Stimulated activated CD4-positive, alpha-beta T cell treated with anti-CD3 and anti-CD28 coated beads, Interleukin-4, amount 100 ng/mL, for 4 hours (primary cell): Measurements from ENCODE around the gene ERVK3-1.
A peak's percentile ranks its signal among the peaks of the same experiment; 100 is the strongest.
"Not testable (repeated sequence)": the region's sequence is repeated elsewhere in the genome, so short reads cannot be mapped to it uniquely, and the experiment has no call there.

Experiments
- DNase-seq, 2 experiments: peaks; one replicate each; pipeline ENCODE4 v3.0.0-alpha.2; 2020

ERVK3-1 gene, protein sequence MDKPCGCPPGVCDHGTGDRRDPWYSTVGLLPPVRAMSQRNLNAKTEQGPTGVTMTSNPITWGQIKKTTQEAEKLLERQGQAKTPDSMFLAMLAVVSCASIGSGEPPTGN

DNA sequence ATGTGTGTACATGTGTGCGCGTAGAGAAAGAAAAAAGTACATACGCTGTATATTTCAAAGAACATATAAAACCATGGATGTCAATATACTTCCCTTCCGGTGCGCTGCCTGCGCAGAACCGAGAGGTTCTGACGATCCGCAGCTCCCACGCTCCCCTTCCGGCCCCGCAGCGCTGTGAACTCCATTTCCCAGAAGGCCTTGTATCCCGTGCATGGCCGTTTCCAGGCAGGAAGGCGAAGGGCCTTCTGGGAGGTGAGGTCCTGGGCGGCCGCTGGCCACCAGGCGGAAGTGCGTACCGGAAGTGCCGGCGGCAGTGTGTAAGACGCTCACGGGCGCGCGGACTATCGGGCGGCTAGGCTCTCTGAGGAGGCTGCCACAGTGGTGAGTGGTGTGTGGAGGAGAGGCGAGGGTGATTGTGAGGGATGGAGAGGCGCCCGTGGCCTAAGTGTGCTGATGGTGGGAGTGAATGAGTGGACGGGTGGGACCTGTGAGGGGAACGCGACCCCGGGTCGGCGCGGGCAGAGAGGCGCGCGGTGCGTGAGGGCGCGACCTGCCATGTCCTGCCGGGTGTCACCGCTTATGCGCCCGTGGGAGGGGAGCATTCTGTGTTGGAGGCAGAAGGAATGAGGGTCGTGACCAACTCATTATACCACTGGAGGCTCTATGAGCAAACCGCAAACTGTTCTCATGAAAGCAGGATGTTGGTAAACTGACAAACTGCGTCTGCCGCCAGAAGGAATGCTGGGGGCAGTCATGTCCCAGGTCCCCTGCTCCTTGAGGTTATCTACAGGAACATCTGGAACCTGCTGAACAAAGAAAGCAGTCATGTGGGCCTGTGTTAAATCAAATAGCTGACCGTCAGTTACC lies at the start of gene ERVK3-1:
TSS of gene ERVK3-1 (plus strand) at position 313 of the 867 bp plus-strand sequence. CDS start 6,792 bp downstream, outside the sequence.
- DNase-seq: peak; percentile 88 to 95

DNA sequence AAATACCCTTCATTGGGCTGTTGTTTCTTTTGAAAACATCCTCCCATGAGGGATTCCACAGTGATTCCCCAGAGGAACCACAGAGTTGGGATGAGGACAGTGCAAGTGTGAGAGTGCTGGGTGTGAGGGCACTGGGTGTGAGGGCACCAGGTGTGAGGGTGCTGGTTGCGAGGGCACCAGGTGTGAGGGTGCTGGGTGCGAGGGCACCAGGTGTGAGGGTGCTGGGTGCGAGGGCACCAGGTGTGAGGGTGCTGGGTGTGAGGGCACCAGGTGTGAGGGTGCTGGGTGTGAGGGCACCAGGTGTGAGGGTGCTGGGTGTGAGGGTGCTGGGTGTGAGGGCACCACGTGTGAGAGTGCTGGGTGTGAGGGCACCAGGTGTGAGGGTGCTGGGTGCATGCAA lies 46.9 kb upstream of the ERVK3-1 start:
- DNase-seq: not testable (repeated sequence)

DNA sequence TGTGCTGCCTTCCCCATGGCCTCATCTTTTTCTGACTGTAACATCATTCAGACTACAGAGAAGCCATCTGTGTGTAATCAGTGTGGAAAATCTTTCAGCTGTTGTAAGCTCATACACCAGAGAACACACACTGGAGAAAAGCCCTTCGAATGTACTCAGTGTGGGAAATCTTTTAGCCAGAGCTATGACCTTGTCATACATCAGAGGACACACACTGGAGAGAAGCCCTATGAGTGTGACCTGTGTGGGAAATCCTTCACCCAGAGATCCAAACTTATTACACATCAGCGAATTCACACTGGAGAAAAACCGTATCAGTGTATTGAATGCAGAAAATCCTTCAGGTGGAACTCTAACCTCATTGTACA lies 43.6 kb upstream of the ERVK3-1 start:
- DNase-seq: no peak

DNA sequence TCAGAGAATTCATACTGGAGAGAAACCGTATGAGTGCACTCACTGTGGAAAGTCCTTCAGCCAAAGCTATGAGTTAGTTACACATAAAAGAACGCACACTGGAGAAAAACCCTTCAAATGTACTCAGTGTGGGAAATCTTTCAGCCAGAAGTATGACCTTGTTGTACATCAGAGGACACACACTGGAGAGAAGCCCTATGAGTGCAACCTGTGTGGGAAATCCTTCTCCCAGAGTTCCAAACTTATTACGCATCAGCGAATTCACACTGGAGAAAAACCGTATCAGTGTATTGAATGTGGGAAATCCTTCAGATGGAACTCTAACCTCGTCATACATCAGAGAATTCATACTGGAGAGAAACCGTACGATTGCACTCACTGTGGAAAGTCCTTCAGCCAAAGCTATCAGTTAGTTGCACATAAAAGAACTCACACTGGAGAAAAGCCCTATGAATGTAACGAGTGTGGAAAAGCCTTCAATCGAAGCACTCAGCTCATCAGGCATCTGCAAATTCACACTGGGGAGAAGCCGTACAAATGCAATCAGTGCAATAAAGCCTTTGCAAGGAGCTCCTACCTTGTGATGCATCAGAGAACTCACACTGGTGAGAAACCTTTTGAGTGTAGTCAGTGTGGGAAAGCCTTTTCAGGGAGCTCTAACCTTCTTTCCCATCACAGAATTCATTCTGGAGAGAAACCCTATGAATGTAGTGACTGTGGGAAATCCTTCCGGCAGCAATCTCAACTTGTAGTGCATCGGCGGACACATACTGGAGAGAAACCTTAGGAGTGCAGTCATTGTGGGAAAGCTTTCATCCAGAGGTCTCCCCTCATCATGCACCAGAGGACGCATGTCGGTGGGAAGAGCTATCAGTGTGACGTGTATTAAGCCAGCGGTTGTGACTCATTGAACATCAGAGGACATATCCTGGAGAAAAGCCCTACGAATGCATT lies 42.9 kb upstream of the ERVK3-1 start:
- no peak for DNase-seq

DNA sequence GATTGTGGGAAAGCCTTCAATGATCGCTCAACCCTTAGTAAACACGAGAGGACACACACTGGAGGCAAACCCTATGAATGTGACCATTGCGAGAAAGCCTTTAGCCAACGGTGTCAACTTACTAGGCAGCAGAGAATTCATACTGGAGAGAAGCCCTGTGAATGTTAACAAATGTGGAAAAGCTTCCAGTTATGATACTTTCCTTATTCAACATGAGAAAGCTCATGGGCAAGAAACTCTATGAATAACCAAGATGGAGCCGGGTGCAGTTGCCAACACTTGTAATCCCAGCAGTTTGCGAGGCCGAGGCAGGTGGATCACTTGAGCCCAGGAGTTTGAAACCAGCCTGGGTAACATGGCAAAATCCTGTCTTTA lies 42.3 kb upstream of the ERVK3-1 start:
- DNase-seq: no peak

DNA sequence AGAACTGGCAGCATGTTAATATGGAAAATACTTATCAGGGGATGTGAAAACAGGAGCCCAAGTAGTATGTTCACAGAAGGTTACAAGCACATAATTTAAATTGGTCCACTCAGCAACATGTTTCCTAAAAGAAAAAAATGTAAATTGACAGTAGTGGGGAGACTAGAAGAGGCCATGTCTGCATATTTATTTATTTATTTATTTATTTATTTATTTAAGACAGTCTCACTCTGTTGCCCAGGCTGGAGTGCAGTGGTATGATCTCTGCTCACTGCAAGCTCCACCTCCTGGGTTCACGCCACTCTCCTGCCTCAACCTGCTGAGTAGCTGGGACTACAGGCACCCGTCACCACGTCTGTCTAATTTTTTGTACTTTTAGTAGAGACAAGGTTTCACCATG lies 40.1 kb upstream of the ERVK3-1 start:
- no peak for DNase-seq

DNA sequence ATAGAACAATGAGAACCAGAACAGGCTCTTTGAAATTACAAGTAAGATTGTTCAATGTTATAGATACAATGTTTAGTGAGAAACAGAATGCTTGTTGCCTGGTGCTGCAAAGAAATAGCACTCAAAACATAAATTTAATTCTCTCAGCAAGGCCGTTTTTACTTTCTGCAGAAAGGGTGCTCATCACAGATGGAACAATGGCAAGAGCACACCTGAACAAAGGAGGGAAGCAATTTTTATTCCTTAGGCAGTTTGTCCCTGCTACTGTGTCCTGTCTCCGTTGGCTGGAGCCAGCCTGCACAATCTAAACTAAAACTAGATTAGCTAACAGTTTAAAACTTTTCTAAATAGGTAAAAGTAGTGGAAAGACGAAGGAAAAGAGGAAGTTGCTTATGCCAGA lies 36.8 kb upstream of the ERVK3-1 start:
- DNase-seq: no peak

DNA sequence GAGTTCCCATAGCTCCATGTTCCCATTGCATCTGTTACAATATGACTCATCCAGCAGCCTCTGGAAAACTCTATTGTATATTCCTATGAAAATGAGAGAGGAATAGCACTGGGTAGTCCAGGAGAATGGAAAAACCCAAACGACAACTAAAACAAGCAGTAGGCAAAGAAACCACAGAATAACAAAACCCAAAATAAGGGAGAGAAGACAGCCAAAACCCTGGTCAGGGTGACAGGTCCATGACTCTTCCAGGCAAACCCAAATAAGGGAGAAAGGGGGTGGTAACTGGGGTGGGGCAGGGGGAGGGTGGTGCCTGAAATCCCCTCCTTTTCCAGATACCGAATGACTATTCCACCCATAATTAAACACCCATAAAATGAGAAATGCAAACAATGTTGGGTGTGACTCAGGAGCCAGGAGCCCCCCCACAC lies 30.4 kb upstream of the ERVK3-1 start:
- DNase-seq: no peak

DNA sequence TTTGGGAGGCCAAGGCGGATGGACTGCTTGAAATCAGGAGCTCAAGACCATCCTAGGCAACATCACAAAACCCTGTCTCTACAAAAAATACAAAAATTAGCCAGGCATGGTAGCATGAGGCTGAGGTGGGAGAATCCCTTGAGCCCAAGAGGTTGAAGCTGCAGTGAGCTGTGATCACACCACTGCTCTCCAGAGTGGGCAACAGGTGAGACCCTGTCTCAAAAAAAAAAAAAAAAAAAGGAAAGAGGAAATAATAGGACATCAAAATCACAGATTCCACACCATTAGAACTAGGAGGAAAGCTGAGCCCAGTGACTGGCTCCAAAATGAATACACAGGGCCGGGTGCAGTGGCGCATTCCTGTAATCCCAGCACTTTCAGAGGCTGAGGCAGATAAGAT lies 29.6 kb upstream of the ERVK3-1 start:
- DNase-seq: no peak

DNA sequence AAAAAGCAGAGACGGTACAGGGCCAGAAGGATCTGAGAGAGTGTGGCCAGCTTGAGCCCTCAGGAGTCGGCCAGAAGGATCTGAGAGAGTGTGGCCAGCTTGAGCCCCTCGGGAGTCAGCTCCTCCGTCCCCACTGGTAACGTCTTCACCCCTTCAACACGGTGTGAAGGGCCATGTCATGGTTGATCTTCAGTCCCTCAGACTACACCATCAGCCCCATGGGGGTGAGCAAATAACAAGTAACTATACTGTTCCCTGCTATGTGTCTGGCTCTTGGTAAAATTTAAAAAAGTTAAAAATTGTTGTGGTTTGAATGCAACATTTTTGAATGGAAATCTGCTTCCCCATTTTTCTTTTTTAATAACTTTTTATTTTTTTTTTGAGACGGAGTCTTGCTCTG lies 28.0 kb upstream of the ERVK3-1 start:
- no peak for DNase-seq

DNA sequence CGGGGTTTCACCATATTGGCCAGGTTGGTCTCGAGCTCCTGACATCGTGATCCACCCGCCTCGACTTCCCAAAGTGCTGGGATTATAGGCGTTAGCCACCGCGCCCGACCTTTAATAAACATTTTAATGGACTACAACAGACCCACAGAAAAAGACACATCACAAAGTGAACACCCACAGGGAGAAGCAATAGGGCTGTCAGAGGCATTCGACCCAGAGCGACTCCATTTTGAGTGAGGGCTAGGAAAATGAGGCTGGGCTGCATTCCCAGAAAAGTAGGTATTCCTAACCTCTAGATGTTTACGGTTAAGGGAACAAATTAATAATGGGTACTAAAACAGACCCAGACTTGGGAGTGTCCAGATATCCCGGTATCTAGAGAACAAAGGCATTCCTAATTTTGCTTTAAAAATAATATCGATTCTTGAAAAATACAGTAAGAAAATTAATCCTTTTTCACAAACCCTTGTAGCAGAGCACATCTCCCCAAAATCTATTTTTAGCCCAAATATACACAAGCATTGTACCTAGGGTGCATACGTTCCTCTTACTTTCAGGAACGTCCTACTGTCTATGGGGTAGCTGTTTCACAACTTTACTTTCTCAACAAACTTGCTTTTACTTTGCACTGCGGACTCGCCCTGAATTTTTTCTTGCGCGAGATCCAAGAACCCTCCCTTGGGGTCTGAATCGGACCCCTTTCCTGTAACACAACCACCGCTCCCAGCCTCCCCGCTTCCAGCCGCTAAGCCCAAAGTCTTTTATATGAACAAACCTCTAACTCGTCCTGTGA lies 27.2 kb upstream of the ERVK3-1 start:
- DNase-seq: no peak

DNA sequence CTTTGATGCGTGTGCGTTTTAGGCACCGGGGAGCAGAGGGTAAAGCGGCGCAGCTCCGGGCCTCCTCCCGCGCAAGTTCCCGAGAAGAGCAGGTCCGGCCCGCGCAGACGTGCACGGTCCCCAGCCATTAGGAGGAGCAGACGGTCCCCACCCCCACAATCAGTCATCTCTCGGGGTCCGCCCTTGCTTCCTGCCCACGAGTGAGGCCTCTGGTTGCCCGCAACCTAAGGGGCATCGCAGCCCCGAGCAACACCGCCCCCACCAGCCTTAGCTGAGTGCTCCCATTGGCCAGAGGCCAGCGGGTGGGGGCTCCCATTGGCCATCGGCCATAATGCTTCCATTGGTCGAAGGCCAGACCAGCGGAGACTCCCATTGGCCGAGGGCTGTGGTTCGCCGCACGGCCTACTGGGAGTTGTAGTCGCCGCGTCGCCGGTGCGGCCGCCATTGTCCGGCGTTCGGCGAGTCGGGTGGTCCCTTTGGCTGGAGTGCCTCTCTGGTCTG lies 26.6 kb upstream of the ERVK3-1 start, which contains the start of gene ZNF8:
TSS of gene ZNF8 (plus strand) at position 415 of the 501 bp plus-strand sequence. CDS start 127 bp downstream, outside the sequence.
- peak; percentile 93 to 98 for DNase-seq

DNA sequence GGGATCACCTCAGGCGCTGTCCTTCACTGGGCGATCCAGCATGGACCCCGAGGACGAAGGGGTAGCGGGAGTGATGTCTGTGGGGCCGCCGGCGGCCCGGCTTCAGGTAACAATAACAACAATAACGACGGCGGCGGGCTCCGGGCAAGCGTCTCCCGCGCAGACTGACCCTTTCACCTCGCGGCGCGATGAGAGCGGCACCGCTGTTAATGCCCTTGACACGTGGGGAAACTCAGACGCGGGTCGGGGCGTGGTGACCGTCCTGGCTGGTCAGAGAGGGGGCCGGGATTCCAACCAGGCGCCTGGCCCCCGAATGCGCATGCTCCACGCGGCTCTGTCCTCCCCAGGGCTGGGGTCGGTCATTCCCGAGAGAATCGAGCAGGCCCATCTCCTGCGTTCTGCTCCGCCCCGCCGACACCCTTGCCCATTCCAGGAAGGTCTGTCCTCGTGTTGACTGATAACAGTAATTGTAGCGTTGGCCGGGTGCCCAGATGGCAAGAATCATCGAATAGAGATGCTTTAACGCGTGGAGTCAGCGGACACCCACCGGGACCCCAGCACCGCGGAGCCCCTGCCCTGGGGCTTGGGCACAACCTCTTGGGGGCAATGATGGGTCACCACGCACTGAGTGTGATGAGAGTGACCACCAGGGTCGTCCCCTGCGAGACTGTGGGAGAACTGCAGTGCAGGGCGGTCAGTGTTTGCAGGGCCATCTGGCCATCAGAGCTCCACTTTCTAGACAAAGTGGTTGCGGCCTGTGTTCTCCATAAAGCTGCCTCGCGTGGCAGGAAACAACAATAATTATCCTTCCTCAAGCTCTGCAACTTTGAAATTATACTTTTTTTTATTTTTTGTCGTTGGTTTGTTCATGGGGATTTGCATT lies 25.9 kb upstream of the ERVK3-1 start:
- DNase-seq: peak; percentile 16 to 43

DNA sequence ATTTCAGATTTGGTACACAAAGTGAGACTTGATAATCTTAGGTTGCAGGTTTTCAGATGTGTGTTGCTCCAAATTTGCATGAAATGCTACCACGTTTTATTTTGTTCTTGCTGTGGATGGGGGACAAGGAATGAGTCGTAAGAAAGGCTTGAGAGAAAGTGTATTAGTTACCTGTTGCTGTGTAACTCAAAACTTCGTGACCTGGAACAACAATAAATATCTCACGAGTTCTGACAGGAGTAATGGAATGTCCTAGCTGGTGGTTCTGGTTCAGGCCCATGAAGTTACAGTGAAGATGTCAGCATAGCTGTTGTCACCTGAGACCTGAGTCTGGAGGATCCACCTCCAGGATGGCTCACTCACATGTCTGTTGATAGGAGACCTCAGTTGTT lies 25.3 kb upstream of the ERVK3-1 start:
- no peak for DNase-seq

DNA sequence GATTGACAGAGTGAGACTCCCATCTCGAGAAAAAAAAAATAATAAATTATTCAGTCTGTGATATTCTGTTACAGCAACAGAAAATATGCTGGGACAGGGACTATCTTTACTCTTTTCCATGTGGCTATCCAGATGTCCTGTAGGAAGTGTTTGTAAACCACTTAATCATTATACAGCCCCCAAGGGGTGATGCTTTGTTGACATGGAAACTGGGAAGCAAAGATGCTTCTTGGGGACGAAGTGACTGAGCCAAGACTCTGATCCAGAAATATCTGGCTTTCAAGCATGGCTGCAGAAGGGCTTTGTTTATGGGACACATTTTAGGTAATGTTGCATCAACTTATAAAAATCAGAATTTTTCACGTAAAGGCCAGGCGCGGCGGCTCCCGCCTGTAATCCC lies 21.0 kb upstream of the ERVK3-1 start:
- no peak for DNase-seq

DNA sequence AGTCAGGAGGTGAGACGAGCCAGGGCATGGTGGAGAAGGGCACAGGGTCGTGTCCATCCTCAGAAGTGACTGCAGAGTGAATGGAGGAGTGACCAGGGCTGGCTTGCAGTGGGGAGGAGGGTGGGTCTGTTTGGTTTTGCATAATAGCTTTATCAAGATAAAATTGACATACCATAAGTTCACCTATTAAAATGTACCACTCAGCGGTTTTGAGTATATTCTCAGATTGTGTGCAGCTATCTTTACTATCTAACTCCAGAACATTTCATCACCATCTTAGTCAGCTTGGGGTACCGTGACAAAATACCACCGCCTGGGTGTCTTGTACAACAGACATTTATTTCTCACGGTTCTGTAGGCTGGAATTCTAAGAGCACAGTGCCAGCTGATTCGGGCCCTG lies 13.2 kb upstream of the ERVK3-1 start:
- no peak for DNase-seq

DNA sequence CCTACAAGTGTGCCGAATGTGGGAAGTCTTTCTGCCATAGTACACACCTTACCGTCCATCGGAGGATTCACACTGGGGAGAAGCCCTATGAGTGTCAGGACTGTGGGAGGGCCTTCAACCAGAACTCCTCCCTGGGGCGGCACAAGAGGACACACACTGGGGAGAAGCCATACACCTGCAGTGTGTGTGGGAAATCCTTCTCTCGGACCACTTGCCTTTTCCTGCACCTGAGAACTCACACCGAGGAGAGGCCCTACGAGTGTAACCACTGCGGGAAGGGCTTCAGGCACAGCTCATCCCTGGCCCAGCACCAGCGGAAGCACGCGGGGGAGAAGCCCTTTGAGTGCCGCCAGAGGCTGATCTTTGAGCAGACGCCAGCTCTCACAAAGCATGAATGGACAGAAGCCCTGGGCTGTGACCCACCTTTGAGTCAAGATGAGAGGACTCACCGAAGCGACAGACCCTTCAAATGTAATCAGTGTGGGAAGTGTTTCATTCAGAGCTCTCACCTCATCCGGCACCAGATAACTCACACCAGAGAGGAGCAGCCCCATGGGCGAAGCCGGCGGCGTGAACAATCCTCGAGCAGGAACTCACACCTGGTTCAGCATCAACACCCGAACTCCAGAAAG lies 10.3 kb upstream of the ERVK3-1 start:
- DNase-seq: no peak

DNA sequence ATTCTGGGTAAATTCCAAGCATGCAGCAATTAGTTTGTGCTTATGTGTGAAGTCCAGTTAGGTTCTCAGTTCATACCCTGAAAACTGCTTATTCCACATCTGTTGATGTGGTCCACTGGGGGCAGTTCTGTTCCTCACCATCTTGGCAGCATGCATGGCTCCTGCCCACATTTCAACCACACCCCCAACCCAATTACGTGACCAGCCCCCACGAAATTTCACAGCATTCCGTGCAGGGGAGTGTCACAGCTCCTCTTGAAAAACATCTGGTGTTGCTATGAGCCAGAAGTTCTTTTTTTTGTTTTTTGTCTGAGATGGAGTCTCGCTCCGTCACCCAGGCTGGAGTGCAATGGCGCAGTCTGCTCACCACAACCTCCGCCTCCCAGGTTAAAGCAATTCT lies 9.1 kb upstream of the ERVK3-1 start:
- no peak for DNase-seq

DNA sequence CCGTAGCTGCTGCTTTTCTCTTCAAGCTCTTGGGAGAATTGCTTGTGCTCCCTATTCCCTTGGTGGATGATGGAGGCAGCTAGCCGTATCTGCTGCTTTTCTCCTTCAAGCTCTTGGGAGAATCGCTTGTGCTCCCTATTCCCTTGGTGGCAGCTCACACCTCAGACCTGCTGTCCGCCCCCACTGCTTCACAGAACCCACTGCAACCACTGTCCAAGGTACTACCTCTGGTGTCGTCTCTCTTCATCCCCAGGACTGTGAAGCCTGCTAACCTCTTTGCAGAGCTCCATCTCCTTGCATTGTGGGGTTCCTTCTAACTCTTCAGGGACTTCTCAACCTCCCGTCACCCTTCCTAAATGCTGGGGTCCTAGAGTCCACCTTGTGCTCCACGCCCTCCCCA lies 4.6 kb upstream of the ERVK3-1 start:
- DNase-seq: no peak

DNA sequence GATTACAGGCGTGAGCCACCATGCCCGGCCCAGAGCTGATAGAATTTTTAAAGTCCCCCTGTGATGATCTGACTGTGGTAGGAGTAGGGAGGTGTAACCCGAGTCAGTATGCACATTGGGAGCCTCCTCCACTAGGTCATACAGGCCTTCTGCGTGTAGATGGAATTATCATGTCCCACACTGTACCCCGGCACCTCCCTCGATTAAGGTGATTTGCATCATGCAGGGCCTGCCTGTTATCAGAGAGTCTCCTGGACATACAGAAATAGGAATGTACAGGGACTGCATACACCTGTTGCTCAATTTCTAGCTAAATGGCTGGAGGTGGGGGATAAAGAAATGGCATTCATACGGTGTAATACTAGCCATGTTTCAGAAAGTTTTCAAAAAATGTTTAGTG lies 922 bp upstream of the ERVK3-1 start:
- no peak for DNase-seq

DNA sequence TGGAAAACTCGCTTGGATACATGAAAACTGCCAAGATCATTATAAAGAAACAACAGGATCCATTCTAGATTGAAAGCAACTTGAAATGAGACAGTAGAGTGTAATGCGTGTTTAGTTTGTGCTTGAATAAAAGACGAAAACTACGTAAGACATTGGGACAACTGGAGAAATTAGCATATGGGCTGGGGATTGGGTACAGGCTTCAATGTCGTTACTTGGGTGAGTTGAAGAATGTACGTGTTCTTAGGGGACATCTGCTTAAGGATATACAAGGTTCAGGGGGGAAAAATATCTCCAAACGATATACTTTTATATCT lies 471 bp upstream of the ERVK3-1 start:
- no peak for DNase-seq
